D341Med (cell line): ENCODE results near the gene MINAR1.

ENCODE experiments used
- DNase-seq: peaks from one replicate; pipeline ENCODE4 v3.0.0; 2012; ENCODE audit warnings: low spot score

The MINAR1 gene

GRCh38 chr15:79463781-79464270 lies 31.7 kb downstream of the MINAR1 start:
- DNase-seq, result no peak

GRCh38 chr15:79466488-79466887 lies 34.4 kb downstream of the MINAR1 start:
- DNase-seq, result no peak

- no peak for DNase-seq
Measured at GRCh38 chr15:79467865-79468586, 35.9 kb downstream of the MINAR1 start.

- DNase-seq, result no peak
Measured at GRCh38 chr15:79472446-79472845, 40.3 kb downstream of the MINAR1 start.

GRCh38 chr15:79474252-79474651 lies 42.1 kb downstream of the MINAR1 start:
- no peak for DNase-seq

GRCh38 chr15:79475306-79475705 lies 43.2 kb downstream of the MINAR1 start:
- no peak for DNase-seq

- DNase-seq, result no peak
Measured at GRCh38 chr15:79478108-79478507, 46.0 kb downstream of the MINAR1 start.

GRCh38 chr15:79479616-79480015 lies 47.5 kb downstream of the MINAR1 start:
- no peak for DNase-seq

- no peak for DNase-seq
Measured at GRCh38 chr15:79481793-79482192, 49.7 kb downstream of the MINAR1 start.
